HG03060 (cell line): ENCODE results near the gene SNTG2.
"Not testable (repeated sequence)": the region's sequence is repeated elsewhere in the genome, so short reads cannot be mapped to it uniquely, and the experiment has no call there.

Source experiments
- ATAC-seq: cut with Tn5 transposase; IDR thresholded peaks from one replicate; pipeline ENCODE4 v1.9.1; 2021; ENCODE audit warnings: low read depth, moderate number of reproducible peaks; ENCODE audit not compliant: unreplicated experiment

The SNTG2 gene

DNA sequence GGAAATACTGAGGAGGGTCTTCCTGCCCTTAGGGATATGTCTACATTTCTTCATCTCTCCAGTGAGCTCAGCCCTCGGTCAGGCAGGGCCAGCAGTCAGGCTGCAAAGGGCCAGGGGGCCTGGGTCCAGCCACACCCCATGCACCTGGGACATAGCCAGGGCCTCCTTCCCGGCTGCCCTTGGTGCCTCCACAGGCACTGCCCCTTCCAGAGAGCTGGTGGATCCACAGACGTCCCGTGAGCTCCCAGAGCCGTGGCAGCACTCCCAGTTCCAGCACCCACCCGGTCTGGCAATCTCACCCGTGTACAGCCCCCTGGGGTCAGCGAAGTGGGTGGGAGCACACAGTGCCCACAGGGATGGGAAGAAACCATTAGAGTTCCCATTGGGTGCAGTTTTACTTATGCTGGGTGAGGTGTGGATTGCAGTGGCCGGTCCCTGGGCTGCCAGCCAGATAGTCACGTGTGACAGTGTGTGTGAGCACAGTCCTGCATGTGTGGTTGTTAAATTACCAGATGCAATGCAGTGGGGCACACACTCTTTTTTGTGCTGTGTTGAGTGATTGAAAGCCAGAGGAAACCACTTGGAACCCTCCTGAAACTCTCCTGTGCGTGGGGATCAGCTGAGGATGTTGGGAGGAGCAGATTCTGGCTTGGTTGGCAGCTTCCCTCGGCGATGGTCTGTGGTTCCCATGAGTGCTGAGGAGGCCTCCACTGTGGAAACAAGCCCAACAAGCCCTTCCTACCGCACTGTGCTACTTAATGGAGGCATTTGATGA is 131.0 kb downstream of the SNTG2 start:
- ATAC-seq = no peak

DNA sequence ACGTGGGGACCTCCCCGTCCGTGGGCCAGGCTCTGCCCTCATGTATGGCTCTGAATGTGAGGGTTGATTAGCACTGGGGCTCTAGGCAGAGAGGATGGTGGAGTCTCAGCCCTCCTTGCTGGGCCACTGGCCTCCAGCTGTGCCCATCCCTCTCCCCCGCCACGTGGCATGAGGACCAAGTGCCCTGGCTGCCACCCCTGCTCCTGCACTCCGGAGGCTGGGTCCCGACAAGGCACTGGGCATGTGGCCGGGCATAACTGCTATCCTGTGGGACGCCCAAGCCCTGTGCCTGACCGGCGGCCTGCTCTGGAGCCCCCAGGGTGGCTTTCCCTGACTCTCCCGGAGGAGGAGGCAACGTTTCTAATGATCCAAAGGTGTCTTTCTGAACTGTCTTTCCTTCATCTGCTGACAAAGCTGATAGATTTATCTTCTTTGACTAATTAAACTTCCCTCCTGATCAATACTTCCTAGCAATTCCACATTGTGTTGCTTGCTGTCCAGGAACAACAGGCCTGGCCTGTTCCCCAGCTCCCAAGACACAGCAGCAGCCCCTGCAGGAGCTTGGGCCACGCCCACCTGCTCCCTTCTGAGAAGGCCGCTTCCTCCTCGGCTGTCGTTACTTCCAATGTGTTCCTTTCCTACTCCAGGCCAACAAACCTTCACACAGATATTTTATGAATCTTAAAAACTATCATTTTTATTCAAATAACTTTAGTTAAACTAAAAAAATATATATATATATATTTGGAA is 132.0 kb downstream of the SNTG2 start:
- no peak for ATAC-seq

DNA sequence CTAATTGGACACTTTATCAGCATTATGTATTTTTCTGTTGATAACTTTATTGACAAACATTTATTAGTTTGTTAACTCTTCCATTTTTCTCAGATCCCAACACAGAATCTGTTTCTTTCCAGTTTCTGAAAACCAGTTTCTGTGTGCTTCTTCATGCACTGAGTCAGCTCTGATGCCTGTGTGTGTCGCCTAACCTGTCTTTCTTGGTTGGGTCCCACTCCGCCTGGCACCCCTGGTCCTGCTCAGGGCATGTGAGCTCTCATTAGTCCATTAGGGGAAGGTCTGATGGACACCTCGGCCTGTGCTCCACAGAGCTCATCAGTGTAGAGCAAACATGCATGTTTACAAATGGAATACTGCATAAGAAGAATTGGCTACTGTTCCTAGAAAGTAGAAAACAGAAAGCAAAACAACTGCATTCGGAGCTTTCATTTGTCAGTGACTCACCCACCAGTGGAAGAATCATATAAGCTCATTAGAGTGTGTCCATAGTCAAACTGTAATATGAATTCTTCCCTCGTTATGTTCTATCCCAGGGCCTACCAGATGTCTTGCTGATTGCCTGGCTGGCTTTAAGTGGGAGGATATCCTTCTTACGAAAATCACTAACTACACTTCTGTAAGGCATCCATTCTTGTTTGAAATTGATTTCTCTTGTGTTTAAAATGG is 137.7 kb downstream of the SNTG2 start:
- ATAC-seq = no peak

DNA sequence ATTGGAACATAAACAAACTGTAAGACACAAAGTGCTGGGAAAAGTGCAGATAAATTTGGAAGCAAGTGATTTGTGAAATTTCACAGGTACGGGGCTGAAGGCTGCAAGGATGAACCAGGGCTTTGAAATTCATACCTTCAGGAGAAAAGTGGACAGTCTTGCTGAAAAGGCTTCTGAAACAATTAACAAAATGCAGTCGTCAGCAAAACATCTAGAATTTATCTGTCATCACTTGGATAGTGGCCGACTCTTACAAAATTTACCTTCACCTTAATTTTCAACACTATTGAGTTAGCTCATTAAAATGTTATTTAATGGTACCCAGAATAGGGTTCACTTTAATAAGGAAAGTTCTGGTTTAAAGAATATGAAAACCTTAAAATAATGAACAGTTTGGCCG is 138.3 kb downstream of the SNTG2 start:
- no peak for ATAC-seq

DNA sequence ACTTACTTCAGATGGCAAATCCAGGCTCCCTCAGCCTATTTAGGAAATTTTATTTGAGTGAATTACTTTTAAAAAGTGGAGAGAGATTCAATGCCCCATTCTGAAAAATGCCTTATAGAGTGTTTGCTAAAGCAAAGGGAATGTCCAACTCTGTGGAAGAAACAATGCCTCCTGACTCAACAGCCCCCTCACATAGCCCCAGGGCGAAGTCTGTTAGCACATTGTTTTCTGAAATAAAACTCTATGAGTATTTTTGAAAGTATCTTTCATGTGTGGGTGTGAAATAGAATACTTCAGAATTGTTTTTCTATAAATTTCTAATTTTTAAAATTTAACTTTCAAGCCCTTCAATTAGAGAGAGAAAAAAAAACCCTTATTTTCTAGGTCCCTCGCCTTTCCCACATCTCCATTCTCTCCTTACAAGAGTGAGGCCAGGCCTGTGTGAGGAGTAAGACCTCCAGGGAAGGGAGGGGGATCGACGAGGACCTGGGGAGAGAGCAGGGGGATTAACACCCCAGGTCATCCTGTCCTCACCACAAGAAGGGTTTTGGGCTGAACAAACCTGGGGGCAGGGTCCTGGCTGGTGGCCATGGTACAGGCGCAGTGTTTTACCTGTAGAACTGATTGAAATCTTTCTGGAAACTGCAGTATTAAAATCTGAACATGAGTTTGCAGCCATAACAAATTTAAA is 141.4 kb downstream of the SNTG2 start:
- no peak for ATAC-seq

DNA sequence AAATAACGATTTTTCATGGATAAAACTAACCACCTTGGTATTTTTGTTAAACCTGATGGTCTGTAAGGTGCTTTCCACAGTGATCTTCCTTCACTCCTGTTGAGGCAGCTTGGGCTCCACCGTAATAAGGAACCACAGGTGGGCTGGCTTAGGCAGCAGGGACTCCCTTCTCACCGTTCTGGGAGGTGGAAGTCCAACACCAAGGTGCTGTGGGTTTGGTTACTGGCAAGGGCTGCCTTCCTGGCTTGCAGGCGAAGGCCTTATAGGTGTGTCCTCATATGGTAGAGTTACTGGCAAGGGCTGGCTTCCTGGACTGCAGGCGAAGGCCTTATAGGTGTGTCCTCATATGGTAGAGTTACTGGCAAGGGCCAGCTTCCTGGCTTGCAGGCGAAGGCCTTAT is 143.0 kb downstream of the SNTG2 start:
- not testable (repeated sequence) for ATAC-seq

DNA sequence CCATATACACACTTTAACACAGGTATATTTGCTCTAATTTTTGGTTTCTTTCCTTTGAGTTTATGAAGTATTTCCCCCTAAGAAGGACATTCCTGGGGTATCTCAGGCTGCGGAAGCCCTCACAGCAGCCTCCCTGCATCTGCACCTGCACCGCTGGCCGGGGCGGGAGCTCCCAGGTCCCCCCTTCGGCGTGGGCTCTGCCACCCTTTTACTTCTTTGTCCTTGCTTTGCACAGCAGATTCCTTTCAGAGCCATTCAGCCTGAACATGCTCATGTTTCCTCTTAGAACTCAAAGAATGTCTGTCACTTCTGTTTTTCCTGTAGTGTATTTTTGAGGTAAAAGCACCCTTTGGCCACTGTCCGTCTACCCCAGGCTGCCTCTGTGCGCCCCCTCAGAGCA is 146.5 kb downstream of the SNTG2 start:
- no peak for ATAC-seq

DNA sequence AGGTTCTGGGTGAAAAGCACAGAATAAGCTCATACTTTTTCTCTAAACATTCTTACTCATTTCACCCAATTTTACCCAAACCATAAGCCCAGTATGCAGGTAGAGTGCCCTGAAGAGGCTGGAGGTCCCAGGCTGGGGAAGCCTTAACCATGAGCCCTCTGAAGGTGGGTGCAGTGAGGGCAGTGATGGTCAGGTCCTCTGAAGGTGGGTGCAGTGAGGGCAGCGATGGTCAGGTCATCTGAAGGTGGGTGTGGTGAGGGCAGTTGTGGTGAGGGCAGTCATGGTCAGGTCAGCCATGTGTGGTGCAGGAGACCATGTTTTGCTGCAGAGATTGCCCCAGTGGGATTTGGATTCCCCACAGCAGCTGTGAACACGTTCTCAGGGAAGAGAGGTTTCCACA is 148.8 kb downstream of the SNTG2 start:
- ATAC-seq = no peak

DNA sequence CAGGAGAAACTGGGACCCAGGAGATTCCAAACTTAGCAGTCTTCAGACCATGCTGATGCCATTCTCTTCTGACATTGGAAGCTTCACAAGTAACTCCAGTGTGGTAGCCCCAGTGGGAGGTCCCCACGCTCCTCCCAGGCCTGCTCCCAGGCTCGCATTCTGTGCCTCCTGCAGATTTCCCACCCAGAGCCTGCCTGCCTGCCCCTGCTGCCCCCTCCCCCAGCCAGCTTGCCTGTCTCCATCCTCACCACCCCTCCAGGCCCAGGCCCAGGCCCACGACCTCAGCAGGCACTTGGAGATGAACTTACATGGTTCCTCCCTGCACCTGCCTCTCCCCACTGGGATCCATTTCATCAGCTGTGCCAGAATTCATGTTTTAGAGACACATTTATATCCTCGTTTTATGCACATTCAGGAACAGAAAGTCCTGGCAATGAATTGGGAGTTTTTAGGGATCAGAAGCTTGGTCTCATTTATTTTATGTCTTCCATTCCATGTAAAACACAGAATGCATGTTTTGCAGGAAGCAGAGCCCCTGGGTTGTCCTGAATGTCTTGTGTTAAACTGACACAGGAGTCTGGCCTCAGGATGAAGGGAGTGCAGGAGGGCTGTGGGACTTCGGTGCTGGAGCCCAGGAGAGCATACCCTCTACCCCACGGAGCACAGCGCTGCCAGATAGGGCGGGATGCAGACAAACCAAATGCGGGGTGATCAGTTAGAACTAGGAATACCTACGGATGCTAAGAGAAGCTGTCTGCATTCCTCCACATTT is 150.5 kb downstream of the SNTG2 start:
- ATAC-seq = no peak

DNA sequence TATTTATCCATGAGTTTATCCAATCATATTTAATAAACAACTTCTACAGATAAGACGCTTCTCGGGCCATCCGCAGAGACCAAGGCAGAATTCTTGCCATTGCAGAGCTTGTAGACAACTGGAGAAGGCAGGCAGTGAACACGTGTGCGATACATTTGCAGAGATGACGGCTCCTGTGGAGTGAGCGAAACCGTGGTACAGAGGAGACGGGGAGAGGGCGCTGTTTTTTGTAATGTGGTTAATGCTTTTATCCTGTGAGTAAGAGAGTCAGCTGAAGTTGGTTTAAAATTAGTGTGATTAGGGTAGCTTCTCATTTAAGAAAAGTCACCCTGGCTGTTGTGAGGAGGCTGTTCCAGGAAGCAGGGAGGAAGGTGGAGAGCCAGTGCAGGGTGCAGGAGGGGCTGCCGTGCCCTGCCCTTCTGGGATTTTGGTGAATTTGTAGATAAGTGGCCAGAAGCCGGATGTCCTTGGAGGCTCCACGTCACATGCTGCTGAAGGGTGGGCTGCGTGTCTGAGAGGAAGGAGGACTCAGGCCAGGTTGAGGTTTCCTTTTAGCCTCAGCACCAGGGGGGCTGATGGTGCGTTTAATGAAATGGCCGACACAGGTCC is 151.4 kb downstream of the SNTG2 start:
- no peak for ATAC-seq

DNA sequence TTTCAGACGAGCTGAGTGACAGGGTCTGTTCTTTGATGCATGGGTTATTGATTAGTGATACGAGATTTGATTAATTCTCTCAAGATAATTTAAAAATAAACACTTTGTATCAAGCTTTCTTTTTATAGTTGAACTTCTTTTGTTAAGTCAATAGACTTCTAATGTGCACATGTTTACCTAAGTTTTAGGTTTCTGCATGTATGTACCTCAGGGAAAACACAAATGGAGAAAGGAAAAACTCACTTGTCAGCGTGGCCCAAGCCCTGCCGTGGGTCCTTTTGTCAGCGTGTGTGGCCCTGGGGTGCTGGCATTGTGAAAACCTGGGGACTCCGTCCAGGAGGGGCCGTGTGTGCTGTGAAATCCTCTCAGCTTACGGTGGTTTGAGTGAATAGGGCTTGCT is 153.7 kb downstream of the SNTG2 start:
- ATAC-seq = no peak

DNA sequence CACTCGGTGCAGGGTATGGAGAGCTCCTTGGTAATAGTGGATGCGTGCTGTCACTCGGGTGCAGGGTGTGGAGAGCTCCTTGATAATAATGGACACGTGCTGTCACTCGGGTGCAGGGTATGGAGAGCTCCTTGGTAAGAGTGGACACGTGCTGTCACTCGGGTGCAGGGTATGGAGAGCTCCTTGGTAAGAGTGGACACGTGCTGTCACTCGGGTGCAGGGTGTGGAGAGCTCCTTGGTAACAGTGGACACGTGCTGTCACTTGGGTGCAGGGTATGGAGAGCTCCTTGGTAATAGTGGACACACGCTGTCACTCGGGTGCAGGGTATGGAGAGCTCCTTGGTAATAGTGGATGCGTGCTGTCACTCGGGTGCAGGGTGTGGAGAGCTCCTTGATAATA is 155.7 kb downstream of the SNTG2 start:
- ATAC-seq = not testable (repeated sequence)

DNA sequence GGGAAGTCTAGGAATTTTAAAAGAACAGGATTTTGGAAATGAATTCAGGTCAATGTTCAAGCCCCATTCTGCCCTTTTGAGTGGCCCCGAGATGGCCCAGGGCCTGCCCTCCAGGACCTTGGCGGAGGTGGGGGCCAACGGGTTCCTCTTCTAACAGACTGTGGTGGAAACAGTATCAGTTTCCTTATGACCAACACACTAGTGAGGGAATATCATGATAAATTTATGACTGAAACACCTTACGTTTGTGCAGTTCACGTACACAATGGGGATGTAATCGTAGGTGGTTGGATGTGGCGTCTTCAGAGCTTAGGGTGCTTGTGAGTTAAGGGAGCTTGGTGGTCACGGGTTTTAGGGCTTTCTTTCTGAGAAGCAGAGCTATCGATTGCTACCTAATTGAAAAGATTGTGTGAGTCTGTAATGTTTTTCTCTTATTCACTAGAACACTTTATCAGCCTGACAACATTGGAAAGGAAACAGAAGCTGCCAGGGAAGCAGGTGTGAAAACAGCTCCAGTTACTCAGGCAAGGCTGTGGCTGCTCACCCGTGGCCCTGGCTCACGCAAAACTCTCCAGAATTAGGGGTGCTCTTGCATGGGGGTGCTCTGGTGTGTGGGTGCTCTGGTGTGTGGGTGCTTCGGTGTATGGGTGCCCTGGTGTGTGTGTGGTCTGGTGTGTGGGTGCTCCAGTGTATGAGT is 165.3 kb downstream of the SNTG2 start:
- no peak for ATAC-seq

DNA sequence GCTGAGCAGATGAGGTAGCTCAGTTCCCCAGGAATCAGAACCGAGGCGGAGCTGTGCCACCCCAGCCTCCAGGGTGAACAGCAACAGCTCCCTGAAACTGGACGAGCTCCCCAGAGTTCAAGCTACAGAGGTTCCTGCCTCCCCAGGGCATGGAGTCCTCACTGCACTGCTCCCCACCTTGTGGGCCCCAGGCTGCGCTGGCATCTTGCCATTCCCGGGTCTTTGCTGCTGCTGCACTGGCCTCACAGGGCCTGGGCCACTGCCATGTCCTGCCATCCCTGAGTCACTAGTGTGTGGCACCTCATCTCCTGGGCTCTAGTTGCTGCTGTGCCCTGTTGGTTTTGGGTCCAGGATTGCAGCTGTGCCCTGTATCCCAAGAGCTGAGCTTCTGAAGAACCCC is 166.9 kb downstream of the SNTG2 start:
- no peak for ATAC-seq

DNA sequence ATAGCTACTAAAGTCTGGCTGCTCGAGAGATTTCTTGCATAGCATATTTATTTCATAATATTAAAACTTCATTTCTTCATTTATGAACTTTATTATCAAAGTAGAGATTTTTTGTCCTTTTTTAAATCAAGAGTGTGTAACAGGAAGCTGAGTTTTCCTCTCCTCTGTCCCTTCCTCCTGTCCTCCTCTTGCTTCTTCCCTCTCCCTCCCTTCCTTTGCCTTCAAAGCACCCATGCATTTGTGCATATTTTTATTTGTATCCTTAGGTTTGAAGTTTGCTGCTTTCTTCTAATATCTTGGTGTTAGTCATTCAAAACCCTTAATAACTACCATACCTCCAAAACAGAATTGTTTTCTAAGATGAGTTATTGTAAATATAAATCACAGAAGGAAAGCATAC is 174.6 kb downstream of the SNTG2 start:
- no peak for ATAC-seq

DNA sequence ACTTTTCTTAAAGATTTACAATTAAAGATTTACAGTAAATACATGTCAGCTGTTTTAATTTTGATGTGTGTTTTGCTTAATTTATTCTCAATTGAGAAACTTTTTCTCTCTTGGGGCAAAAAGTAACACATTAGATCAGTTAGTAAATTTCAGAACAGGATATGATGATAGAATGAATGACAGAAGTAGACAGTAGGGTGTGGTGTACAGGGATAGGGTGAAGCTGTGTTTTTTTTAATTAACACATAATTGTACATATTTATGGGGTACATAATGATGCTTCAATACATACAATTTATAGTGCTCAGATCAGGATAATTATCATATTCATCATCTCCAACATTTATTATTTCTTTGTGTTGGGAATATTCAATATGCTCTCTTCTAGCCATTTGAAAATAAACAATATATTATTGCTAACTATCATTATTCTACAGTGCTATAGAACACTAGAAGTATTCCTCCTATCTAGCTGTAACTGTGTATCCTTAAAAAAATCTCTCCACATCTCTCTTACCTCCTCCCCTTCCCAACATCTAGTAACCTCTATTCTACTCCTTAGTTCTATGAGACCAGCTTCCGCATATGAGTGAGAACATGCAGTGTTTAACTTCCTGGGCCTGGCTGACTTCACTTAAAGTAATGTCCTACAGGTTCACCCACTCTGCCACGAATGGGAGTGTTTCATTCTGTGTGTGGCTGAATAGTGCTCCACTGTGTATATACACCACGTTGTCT is 175.2 kb downstream of the SNTG2 start:
- no peak for ATAC-seq

DNA sequence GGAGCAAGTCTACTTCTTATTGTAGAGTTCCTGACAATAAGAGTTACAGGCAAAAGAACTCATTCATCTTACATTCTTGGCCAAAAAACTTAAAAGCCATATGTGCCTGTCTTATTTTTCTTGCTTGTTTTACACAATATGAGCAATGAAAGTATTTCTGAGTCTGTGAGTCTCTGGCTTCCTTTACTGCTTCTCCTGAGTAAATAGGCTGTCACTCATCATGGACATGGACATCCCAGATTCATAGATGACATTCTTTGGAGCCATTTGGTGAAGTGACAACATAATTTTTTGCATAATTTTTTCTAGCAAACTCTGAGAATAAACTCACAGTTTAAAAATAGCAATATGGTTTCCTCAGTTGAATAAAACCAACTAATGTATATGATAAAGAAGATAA is 179.3 kb downstream of the SNTG2 start:
- no peak for ATAC-seq

DNA sequence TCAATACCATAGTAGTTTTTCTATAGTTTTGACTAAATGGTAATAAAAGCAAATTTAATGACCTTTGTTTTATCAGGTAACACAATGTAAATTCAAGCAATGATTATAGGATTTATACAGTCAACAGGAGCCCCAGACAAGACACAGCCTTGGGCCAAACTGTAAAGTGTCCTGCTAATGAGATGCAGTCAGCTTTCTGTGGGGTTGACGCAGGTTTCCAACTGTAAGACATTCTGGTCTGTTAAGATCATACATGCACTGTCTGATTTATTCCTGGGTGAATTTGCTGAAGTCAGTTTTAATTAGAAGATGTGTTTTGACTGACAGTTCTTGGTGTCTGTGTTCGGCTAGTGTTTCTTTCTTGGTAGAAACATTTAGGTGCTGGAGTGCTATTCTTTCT is 180.3 kb downstream of the SNTG2 start:
- ATAC-seq = no peak
